PFSK-1 (cell line): Measurements from ENCODE around the gene GPC3.

ENCODE experiments used
- FOXP2 ChIP-seq: optimal IDR thresholded peaks from 2 replicates; pipeline ENCODE3; 2011; ENCODE audit warnings: borderline replicate concordance, control low read depth, inconsistent platforms; ENCODE audit not compliant: insufficient read depth; ENCODE audit errors: extremely low read length, extremely low read depth
- POLR2AphosphoS5 ChIP-seq: IDR thresholded peaks from 2 replicates; pipeline ENCODE4 v1.6.1; 2012; ENCODE audit warnings: low read depth, mild to moderate bottlenecking, control low read depth, low read length, moderate library complexity
- SIN3A ChIP-seq: IDR thresholded peaks from 2 replicates; pipeline ENCODE4 v1.6.1; 2012; ENCODE audit warnings: mild to moderate bottlenecking, low read length, moderate library complexity, borderline replicate concordance; ENCODE audit not compliant: insufficient read depth
- TAF1 ChIP-seq: IDR thresholded peaks from 2 replicates; pipeline ENCODE4 v1.6.1; 2012; ENCODE audit warnings: low read length, control low read depth, borderline replicate concordance; ENCODE audit not compliant: insufficient read depth
- TF ChIP-seq, protein P1 (sequence below), 2 experiments: IDR thresholded peaks; 2 replicates each; pipeline versions ENCODE4 v1.6.1 to v1.8.0; 2011 to 2012; ENCODE audit warnings: low read depth in 2 of 2, low read length in 2 of 2, control low read depth in 1 of 2, inconsistent platforms in 1 of 2, mild to moderate bottlenecking in 1 of 2, moderate library complexity in 1 of 2; ENCODE audit not compliant: insufficient read depth in 1 of 2

The GPC3 gene

DNA sequence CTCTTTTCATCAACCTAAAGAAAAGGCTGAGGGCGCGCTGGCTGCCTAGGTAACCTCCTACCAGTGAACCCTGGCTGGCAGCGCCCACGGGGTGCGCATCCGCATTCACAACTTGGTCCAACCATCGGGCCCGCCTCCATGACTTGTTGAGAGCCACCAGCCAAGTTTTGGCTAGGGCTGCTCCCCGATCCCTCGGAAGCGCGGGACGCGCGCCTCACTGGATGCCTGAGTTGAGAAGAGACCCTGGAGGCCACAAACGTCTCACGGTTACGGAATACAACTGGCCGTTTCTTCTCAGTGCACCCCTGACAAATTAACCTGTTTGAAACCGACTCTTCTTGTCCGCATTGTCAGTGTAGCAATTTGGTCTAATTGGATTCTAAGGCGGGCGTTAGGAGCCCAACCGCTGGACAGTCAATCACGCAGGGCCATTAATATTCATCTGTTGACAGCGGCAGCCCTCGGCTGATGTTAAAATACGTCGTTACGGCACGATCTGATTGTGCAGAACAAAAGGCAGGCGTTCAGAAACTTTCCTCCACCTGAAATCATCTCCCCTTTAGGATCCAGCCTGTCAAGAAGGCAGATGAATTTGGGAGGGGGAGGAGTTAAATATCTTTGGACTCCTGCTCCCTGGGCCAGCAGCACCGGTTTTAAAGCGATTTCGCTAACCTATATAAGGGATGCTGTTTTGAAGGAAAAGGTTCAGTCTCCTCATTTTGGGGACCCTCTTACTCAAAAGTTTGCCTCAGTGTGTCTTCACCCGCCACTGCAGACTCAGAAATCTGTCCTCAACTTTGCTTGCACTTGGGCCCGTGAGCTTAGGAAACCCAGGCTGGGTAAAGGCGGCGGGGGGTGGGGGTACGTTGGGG is 1.2 kb downstream of the GPC3 start:
- TF ChIP-seq TAF1 (no peak), SIN3A (no peak), POLR2AphosphoS5 (no peak), FOXP2 (no peak)
- TF ChIP-seq, protein P1, sequence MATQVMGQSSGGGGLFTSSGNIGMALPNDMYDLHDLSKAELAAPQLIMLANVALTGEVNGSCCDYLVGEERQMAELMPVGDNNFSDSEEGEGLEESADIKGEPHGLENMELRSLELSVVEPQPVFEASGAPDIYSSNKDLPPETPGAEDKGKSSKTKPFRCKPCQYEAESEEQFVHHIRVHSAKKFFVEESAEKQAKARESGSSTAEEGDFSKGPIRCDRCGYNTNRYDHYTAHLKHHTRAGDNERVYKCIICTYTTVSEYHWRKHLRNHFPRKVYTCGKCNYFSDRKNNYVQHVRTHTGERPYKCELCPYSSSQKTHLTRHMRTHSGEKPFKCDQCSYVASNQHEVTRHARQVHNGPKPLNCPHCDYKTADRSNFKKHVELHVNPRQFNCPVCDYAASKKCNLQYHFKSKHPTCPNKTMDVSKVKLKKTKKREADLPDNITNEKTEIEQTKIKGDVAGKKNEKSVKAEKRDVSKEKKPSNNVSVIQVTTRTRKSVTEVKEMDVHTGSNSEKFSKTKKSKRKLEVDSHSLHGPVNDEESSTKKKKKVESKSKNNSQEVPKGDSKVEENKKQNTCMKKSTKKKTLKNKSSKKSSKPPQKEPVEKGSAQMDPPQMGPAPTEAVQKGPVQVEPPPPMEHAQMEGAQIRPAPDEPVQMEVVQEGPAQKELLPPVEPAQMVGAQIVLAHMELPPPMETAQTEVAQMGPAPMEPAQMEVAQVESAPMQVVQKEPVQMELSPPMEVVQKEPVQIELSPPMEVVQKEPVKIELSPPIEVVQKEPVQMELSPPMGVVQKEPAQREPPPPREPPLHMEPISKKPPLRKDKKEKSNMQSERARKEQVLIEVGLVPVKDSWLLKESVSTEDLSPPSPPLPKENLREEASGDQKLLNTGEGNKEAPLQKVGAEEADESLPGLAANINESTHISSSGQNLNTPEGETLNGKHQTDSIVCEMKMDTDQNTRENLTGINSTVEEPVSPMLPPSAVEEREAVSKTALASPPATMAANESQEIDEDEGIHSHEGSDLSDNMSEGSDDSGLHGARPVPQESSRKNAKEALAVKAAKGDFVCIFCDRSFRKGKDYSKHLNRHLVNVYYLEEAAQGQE (IDR thresholded peaks at IDR 0.05; ENCODE audit: insufficient read depth in 1 of 2, low read depth in 2 of 2, low read length in 2 of 2): no peak

DNA sequence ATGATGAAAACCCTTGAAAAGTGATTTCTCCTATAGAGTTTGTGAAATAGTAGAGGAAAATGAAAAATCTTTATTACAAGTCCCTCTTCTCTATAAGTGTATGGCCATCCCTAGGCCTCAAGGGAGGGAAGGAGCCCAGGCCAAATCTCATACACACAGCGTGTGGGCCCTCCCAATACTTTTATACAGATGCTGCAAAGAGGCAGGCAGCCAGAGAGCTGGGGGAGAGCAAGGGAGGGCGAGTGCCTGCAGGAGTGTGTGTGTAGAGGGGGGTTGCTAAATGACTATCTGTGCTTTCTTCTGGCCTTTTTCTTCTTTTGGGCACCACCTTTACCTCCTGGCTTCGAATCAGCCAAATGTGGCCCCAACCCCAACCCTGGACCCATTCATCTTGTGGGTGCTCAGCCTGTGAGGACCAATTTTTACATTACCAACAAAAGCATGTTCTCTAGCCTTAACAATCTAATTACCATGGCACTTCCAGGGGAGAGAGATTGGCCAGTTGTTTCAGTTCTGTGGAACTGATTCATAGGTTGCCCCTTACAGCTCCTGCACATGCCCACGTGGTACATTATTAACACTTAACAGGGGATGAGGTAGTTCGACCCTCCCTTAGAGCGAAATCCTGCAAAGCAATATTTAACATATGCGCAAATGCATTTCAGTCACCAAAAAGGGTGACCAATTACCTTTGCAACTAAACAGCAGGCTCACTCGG is 2.0 kb downstream of the GPC3 start:
- no peak for TF ChIP-seq TAF1
- no peak for TF ChIP-seq SIN3A
- no peak for TF ChIP-seq FOXP2
- no peak for TF ChIP-seq POLR2AphosphoS5
- TF ChIP-seq, protein P1 (IDR thresholded peaks at IDR 0.05; ENCODE audit: insufficient read depth in 1 of 2, low read depth in 2 of 2, low read length in 2 of 2): no peak

GRCh38 chrX:133981924-133982323 is 3.5 kb downstream of the GPC3 start:
- TF ChIP-seq SIN3A (no peak), FOXP2 (no peak), TAF1 (no peak), POLR2AphosphoS5 (no peak)
- TF ChIP-seq, protein P1 (IDR thresholded peaks at IDR 0.05; ENCODE audit: insufficient read depth in 1 of 2, low read depth in 2 of 2, low read length in 2 of 2): no peak

DNA sequence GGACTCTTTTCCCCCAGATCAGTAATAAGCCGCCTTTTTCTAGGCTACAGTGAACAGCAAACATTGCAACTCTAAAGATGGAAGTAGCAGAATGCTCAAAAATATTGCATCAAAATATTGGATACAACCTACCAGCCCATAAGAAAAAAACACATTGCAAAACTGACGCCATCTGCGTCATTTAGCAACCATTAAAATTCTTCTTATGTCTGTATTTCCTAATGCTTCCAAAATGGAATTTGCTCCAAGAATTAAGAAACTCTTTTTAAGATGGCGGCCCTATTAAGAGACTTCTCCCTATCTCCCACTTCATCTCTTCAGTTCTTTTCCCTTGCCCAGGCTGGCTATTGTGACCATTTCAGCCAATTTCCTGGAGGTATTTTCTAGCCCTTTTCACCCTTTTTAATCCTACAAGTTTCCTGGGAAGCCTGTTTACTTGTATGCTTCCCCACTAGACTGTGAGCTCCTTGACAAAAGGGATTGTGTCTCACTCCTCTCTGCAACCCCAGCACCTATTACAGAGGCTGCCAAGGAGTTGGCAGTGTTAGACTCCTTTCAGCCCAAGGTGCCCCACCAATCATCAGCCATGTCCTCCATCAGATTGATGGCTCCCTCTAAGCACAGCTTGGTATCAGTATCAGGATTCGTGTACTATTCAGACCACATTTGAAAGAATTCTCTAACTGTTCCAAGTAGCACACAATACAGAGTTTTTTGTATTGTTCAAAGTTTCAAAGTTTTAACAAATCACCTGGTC is 4.4 kb downstream of the GPC3 start:
- no peak for TF ChIP-seq POLR2AphosphoS5

DNA sequence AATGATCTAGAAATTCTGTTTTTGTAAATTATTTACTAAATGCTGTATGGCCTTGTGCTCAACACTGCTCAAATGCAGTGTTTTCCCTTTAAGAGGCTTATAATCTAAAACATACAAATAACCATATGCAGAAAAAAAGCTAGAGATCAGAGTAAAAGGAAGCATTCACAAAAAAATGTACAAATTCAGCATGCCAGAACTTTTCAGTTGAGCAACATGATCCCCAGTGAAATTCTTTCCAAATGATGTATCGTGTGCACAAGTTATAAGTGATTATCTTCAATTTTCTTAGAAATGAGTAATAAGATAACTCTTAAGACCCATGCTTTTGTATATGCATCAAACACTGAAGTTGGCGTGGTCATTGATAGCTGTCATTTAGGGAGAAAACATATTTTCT is 5.0 kb downstream of the GPC3 start:
- no peak for TF ChIP-seq POLR2AphosphoS5
- TF ChIP-seq, protein P1 (IDR thresholded peaks at IDR 0.05; ENCODE audit: insufficient read depth in 1 of 2, low read depth in 2 of 2, low read length in 2 of 2): no peak
